Stimulated activated CD4-positive, alpha-beta T cell treated with anti-CD3 and anti-CD28 coated beads, Interleukin-1b, Interleukin-23, amount 100 ng/mL, for 4 hours (primary cell): Measurements from ENCODE around the gene KCMF1.
"Not testable (repeated sequence)": the region's sequence is repeated elsewhere in the genome, so short reads cannot be mapped to it uniquely, and the experiment has no call there.

Source experiments
- DNase-seq, 2 donors: peaks; one replicate each; pipeline ENCODE4 v3.0.0-alpha.2; 2020; ENCODE audit warnings: low read depth in 2 of 2

KCMF1 gene

GRCh38 chr2:84970868-84971509 is at the start of gene KCMF1:
KCMF1 (plus strand) TSS chr2:84971161; CDS start chr2:84971452, 291 bp downstream.
- peak; percentile 65 to 75 for DNase-seq

- DNase-seq = no peak
These were observed 48.0 kb upstream of the KCMF1 start for GRCh38 chr2:84923009-84923408.

DNA sequence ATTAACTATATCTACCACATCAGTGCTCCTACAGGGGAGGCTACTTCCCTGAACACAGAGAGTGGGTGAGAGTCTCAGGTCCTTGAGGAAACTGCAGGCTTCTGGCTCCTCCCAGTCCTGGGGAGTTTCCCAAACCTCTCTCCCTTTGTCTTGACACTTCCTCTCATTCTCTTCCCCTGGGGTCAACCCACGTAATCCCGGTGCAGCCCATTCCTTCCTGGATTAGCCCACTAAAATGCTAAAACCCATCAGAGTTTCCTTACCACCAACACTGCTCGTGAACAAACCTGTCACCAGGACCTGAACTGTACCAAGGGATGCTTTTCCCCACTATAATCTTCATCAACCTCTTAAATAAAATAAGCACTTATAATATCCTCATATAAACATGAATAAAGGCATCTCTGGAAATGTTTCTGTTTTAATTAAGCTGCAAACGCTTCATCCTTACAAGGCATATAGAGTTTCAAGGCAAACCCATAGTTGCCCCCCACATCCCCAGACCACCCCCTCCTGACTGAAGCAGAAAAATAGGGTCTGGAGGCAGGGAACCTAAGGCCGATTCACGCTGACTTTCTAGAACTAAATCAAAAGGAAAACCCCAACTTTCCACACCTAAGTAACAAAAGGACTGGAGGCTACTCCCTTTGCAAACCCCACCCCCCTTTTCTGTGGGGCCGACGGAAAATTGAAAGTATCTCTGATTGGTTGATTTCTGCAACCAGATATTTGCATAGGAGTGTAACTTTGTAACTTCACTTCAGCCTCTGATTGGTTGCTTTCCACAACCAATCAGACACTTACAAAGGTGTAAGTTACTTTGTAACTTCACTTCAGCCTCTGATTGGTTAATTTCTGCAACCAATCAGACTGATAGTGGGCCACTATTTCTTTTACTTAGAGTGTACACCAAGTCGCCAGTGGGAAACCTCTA is 46.5 kb upstream of the KCMF1 start:
- DNase-seq = no peak

DNA sequence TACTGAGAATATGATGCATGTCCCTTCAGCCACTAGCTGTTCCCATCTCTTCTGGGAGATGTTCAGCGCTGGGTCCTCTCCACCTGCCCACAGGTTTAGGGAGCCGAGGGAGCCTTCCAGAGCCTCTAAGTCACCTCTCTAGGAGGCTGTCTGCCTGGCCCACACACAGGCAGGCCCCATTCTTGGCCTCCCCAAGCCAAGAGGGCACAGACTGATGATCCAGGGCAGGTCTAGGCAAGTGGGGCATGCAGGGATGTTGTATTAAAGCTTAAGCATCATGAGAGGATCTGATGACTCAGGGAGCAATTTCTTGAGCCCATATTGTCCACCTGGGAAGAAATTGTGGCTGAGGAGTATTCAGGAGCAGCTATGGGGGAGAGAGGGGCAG is 45.6 kb upstream of the KCMF1 start:
- no peak for DNase-seq

- DNase-seq = peak; percentile 99 to 100
These were observed 45.1 kb upstream of the KCMF1 start for GRCh38 chr2:84925724-84926376.

DNA sequence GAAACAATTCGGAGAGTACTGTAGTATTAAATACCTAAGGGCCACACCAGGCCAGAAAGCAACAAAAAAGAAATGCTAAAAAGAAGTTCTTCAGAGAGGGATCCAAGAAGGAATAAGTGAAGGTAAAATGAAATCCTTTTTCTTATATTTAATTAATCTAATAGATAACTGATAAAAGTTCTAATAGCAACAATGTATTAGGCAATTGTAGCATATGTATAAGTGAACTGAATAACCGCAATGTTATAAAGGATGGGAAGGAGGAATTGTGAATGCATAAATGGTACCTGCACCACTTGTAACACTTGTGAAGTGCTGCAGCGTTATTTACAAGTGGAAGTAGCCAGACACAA is 43.7 kb upstream of the KCMF1 start:
- no peak for DNase-seq

DNA sequence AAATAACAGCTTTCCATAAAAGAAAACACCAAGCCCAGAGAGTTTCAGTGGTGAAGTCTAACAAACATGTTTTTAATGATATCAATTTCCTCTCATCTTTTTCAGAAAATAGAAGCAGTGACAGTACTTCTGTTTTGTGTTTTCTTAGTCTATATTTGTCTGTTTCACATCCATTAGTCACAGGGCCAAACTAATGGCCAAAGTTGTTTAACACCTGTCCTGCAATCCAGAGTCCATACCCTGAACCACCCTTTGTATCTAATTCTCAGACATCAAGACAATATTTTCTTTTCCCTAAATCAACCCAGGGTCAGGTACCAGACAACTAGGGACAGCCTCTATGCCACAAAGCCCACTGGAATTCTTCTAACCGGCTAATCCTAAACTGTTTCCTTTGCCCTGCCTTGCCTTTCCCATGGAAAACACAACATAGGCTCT is 39.6 kb upstream of the KCMF1 start:
- no peak for DNase-seq

DNA sequence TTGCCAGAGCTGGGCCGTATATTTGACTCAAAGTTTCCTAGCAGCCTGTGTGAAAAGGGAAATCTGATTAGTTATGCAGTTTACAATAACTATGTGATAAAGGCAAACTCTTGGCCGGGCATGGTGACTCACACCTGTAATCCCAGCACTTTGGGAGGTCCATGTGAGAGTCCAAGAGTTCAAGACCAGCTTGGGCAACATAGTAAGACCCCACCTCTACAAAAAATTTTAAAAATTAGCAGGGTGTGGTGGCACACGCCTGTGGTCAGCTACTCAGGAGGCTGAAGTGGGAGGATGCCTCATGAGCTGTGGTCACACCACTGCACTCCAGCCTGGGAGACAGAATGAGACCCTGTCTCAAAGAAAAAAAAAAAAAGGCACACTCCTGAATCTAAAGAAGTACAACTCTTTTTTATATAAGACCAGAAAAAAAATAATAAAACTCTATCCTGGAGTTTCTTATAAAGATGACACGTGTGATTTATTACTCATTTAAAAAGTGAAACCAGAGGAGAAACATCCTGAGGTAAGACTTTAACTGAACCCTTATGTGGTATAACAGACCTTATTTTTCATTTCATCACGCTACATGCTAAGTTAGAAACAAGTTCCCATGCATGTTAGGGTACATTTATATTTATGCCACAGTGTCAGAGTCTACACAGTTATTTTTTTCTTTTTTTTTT is 32.6 kb upstream of the KCMF1 start:
- DNase-seq = peak in 1 of 2 donors; percentile 52

DNA sequence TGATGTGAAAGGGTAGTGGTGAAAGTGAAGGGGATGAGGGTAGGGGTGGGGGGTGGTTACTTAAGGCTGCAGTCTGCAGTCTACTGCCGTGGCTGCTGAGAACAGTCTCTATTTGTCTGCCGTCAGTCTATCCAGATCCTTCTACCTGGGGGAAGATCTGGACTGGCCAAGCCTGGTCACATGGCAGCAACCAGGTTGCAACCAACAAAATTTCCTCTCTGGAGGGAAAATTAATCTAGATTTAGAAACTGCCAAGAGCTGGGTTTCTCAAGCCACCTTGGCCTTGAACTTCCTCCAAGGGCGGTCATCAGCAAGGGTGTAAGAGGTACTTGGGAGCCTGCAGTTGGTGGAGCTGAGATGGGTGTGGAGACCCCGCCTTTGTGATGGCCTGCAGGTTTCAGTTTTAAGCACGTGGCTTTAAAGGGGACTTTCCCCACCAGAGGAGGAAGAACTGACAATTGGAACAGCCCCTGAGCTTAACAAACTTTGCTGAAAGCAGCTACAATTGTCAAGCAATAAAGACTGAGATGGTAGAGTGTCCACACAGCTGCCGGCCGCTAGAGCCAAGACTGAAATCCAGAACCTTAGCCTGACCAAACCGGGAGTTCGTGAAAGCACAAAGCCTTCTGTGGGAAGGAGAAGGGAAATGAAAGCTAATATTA is 31.4 kb upstream of the KCMF1 start:
- DNase-seq = peak in 1 of 2 donors; percentile 62

DNA sequence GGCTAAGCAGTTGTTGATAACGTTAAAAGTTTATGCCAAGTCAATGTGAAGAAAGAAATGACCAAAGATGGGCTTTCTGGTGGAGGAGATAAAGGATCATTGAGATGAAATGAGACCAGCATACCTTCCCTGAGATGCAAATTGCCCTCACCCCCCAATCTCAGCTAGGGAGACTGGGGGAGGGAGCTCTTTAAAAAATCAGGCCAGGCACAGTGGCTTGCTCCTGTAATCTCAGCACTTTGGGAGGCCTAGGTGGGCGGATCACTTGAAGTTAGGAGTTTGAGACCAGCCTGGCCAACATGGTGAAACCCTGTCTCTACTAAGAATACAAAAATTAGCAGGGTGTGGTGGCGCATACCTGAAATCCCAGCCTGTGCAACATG is 30.9 kb upstream of the KCMF1 start:
- DNase-seq = no peak

- DNase-seq = no peak
These were observed 30.0 kb upstream of the KCMF1 start for GRCh38 chr2:84940831-84941412.

DNA sequence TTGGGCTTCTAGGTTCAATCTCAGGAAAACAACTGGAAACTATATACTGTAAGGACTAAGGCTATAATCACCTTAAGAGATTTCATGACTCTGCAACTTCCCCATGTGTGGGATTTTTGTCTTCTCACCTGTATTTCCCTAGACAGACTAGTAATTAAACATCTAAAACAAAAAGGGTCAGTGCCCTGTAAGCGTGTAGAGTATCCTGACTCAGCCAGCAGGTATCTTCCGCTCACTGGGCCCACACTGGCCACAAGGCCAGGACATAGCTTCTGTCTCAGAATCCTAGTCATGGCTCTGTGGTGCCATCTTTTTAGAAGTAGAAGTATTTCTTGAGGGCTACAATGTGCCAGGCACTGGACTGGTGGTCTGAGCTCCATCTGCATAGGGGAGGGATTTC is 28.8 kb upstream of the KCMF1 start:
- DNase-seq = no peak

DNA sequence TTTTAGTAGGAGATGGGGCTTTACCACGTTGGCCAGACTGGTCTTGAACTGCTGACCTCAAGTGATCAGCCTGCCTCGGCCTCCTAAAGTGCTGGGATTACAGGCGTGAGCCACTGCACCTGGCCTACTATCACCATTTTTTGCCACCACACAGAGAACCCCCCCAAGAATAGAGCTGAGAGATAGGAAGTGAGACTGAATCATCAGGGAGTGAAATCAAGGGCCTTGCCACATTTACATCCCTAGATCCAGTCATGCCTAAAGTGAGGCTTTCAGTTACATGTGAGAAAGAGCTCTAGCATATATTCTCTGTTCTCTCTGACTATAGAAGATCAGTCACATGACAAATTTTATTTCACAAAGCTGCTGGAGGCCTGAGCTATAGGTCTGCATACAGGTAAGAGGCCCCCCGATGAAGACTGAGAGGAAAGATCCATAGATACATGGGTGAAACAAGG is 28.0 kb upstream of the KCMF1 start:
- DNase-seq = no peak

GRCh38 chr2:84944295-84944909 is 26.6 kb upstream of the KCMF1 start:
- DNase-seq = no peak

DNA sequence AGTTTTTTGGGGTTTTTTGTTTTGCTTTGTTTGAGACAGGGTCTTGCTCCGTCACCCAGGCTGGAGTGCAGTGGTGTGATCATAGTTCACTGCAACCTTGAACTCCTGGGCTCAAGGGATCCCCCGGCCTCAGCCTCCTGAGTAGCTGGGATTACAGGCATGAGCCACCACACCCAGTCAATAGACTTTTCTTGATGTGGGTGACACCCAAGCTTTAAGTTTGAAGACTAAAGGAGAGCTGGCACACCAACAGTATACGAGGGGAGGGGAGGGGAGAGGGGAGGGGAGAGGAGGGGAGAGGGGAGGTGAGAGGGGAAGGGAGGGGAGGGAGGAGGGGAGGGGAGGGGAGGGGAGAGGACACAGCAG is 25.1 kb upstream of the KCMF1 start:
- not testable (repeated sequence) for DNase-seq

GRCh38 chr2:84946204-84947009 is 24.6 kb upstream of the KCMF1 start:
- DNase-seq = peak; percentile 59 to 61

GRCh38 chr2:84947010-84947593 is 23.9 kb upstream of the KCMF1 start:
- no peak for DNase-seq

GRCh38 chr2:84953535-84953934 is 17.4 kb upstream of the KCMF1 start:
- DNase-seq = no peak

GRCh38 chr2:84954329-84954728 is 16.6 kb upstream of the KCMF1 start:
- DNase-seq = no peak
